Hematopoietic multipotent progenitor cell treated with erythropoietin and hydrocortisone succinate and interleukin-3 and kit ligand, for 4 days (in vitro differentiated cells): Measurements from ENCODE around the gene MOCS1.

Experiments
- DNase-seq: peaks from one replicate; pipeline ENCODE4 v3.0.0-alpha.2; 2015

Gene MOCS1

GRCh38 chr6:39923861-39924260 is 10.4 kb downstream of the MOCS1 start:
- DNase-seq: no peak

GRCh38 chr6:39923394-39923793 is 10.9 kb downstream of the MOCS1 start:
- DNase-seq: no peak

- no peak for DNase-seq
Observed at GRCh38 chr6:39922821-39923220, 11.4 kb downstream of the MOCS1 start.

- DNase-seq: no peak
Observed at GRCh38 chr6:39920157-39920556, 14.1 kb downstream of the MOCS1 start.

GRCh38 chr6:39918831-39919230 is 15.4 kb downstream of the MOCS1 start:
- no peak for DNase-seq

GRCh38 chr6:39917981-39918380 is 16.3 kb downstream of the MOCS1 start:
- DNase-seq: no peak

- no peak for DNase-seq
Observed at GRCh38 chr6:39917329-39917728, 16.9 kb downstream of the MOCS1 start.

- no peak for DNase-seq
Observed at GRCh38 chr6:39915866-39916265, 18.4 kb downstream of the MOCS1 start.

- DNase-seq: no peak
Observed at GRCh38 chr6:39914239-39914638, 20.0 kb downstream of the MOCS1 start.

GRCh38 chr6:39913391-39913916 is 20.8 kb downstream of the MOCS1 start:
- no peak for DNase-seq

GRCh38 chr6:39912446-39912845 is 21.8 kb downstream of the MOCS1 start:
- DNase-seq: no peak

GRCh38 chr6:39911513-39912125 is 22.6 kb downstream of the MOCS1 start:
- DNase-seq: no peak

GRCh38 chr6:39910744-39911143 is 23.5 kb downstream of the MOCS1 start:
- DNase-seq: no peak

- DNase-seq: no peak
Observed at GRCh38 chr6:39910164-39910563, 24.1 kb downstream of the MOCS1 start.

GRCh38 chr6:39909701-39910100 is 24.6 kb downstream of the MOCS1 start:
- DNase-seq: no peak

GRCh38 chr6:39908838-39909583 is 25.3 kb downstream of the MOCS1 start:
- no peak for DNase-seq

GRCh38 chr6:39907871-39908575 is 26.2 kb downstream of the MOCS1 start:
- DNase-seq: no peak

- no peak for DNase-seq
Observed at GRCh38 chr6:39906318-39906761, 27.9 kb downstream of the MOCS1 start.

- DNase-seq: no peak
Observed at GRCh38 chr6:39905640-39905975, 28.7 kb downstream of the MOCS1 start.

- no peak for DNase-seq
Observed at GRCh38 chr6:39904946-39905639, 29.2 kb downstream of the MOCS1 start.

GRCh38 chr6:39903656-39904055 is 30.6 kb downstream of the MOCS1 start:
- DNase-seq: no peak

GRCh38 chr6:39902786-39903465 is 31.3 kb downstream of the MOCS1 start:
- no peak for DNase-seq

GRCh38 chr6:39902136-39902535 is 32.1 kb downstream of the MOCS1 start:
- DNase-seq: no peak
